ENCODE results near the gene APBB1IP.
"Not testable (repeated sequence)": the region's sequence is repeated elsewhere in the genome, so short reads cannot be mapped to it uniquely, and the experiment has no call there.

APBB1IP gene

GRCh38 chr10:26437637-26438461 is at the start of gene APBB1IP:
APBB1IP (plus strand) TSS chr10:26438341; CDS start chr10:26492327, 53,986 bp downstream.
- no peak for DNase-seq

GRCh38 chr10:26389533-26389932 is 48.6 kb upstream of the APBB1IP start:
- DNase-seq = no peak

GRCh38 chr10:26391701-26392695 is 46.1 kb upstream of the APBB1IP start:
- DNase-seq = no peak

GRCh38 chr10:26398353-26398752 is 39.8 kb upstream of the APBB1IP start:
- DNase-seq = not testable (repeated sequence)

GRCh38 chr10:26407406-26407969 is 30.7 kb upstream of the APBB1IP start:
- DNase-seq = no peak

- no peak for DNase-seq
Observed at GRCh38 chr10:26408858-26409494, 29.2 kb upstream of the APBB1IP start.

- DNase-seq = no peak
Observed at GRCh38 chr10:26410356-26410755, 27.8 kb upstream of the APBB1IP start.

- no peak for DNase-seq
Observed at GRCh38 chr10:26412932-26413331, 25.2 kb upstream of the APBB1IP start.

GRCh38 chr10:26413375-26413774 is 24.8 kb upstream of the APBB1IP start:
- no peak for DNase-seq

GRCh38 chr10:26417136-26417535 is 21.0 kb upstream of the APBB1IP start:
- DNase-seq = no peak

- no peak for DNase-seq
Observed at GRCh38 chr10:26422977-26423376, 15.2 kb upstream of the APBB1IP start.

GRCh38 chr10:26423722-26424121 is 14.4 kb upstream of the APBB1IP start:
- DNase-seq = no peak

- no peak for DNase-seq
Observed at GRCh38 chr10:26430641-26431163, 7.4 kb upstream of the APBB1IP start.

- no peak for DNase-seq
Observed at GRCh38 chr10:26432938-26433337, 5.2 kb upstream of the APBB1IP start.

- no peak for DNase-seq
Observed at GRCh38 chr10:26435852-26436251, 2.3 kb upstream of the APBB1IP start.

- no peak for DNase-seq
Observed at GRCh38 chr10:26436848-26437247, 1.3 kb upstream of the APBB1IP start.

GRCh38 chr10:26438534-26439341 is 597 bp downstream of the APBB1IP start:
- DNase-seq = no peak

- DNase-seq = no peak
Observed at GRCh38 chr10:26439406-26440087, 1.4 kb downstream of the APBB1IP start.

GRCh38 chr10:26440088-26440470 is 1.9 kb downstream of the APBB1IP start:
- DNase-seq = no peak

- no peak for DNase-seq
Observed at GRCh38 chr10:26441491-26442214, 3.5 kb downstream of the APBB1IP start.

Measured in NCI-H2081 treated with DMSO at 0.1 percent for 48 hours (cell line).